H1 (cell line): ENCODE measurements around the gene EPN2. TPM values are rescaled to one million over a fixed set of nuclear protein-coding genes. Genes with fewer than 3 reads are reported as not detected.

ENCODE experiments used
- MAX ChIP-seq: IDR thresholded peaks from 2 replicates; pipeline ENCODE4 v1.6.1; 2012; ENCODE audit warnings: inconsistent platforms
- POLR2AphosphoS5 ChIP-seq: IDR thresholded peaks from 2 replicates; pipeline ENCODE4 v1.6.1; 2011; ENCODE audit warnings: low read depth, low read length
- polyA plus RNA-seq, 7 experiments: library from polyadenylated mRNA; depleted of rRNA in 3 of 7; stranded (reverse) in 5 of 7; unstranded in 2 of 7; fragments of >200 nt in 5 of 7; fragments of 200-250 nt in 2 of 7; gene quantifications; 1 replicate in 5 of 7; 2 replicates in 1 of 7; 4 replicates in 1 of 7; pipeline versions ENCODE4 v1.2.1 to v1.2.3, GENCODE V29; 2011 to 2013; ENCODE audit warnings: missing spikeins in 2 of 7, mixed read lengths in 2 of 7
- total RNA-seq: library from RNA; stranded (reverse); fragmentation: NEBNext Ultra II Directional; extraction: Animal tissue kit (Norgen Biotek cat#: 25700); gene quantifications from 2 replicates; pipeline ENCODE4 v1.2.1, GENCODE V29; 2021

The EPN2 gene
- total and polyA plus RNA-seq, 2 of the 8 experiments (the other 6 are each of a cell fraction or from before 2014, with no cell fraction given), result 28.7 to 55.8 TPM

GRCh38 chr17:19369846-19370492 lies 132.8 kb downstream of the EPN2 start (continued):
- TF ChIP-seq MAX (no peak), POLR2AphosphoS5 (no peak)
